Measurements from ENCODE around the gene SRR.

The SRR gene

DNA sequence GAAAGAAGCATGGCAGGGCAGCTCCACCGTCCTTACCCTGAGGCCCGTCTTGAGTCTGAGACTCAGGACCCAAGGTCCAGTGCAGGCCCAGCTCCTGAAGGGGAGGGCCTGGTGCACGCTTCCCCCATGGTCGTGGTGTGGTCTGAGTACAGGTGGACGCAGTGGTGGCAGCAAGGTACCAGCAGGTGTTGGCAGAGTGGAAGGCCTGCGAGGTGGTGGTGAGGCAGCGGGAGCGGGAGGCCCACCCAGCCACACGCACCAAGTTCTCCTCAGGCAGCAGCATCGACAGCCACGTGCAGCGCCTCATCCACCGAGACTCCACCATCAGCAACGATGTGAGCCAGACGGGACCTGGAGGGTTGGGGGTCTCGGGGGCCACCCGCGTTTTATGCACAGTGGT is 69.4 kb downstream of the SRR start:
- no peak for DNase-seq
